Ishikawa (cell line): ENCODE data around the gene BCAS2.

Experiments used
- CEBPB ChIP-seq: IDR thresholded peaks from 2 replicates; pipeline ENCODE4 v1.6.1; 2012
- CREB1 ChIP-seq: IDR thresholded peaks from 2 replicates; pipeline ENCODE4 v1.6.1; 2012; ENCODE audit warnings: low read depth
- EGR1 ChIP-seq: IDR thresholded peaks from 2 replicates; pipeline ENCODE4 v1.6.1; 2012
- EP300 ChIP-seq: IDR thresholded peaks from 2 replicates; pipeline ENCODE4 v1.6.1; 2012; ENCODE audit warnings: borderline replicate concordance
- FOXM1 ChIP-seq: IDR thresholded peaks from 2 replicates; pipeline ENCODE4 v1.6.1; 2012; ENCODE audit warnings: low read depth, borderline replicate concordance
- MAX ChIP-seq: IDR thresholded peaks from 2 replicates; pipeline ENCODE4 v1.6.1; 2012
- NFIC ChIP-seq: IDR thresholded peaks from 2 replicates; pipeline ENCODE4 v1.6.1; 2012
- RAD21 ChIP-seq: IDR thresholded peaks from 2 replicates; pipeline ENCODE4 v1.6.1; 2012; ENCODE audit warnings: low read depth
- REST ChIP-seq: IDR thresholded peaks from 2 replicates; pipeline ENCODE4 v1.6.1; 2012; ENCODE audit warnings: low read depth, mild to moderate bottlenecking
- TAF1 ChIP-seq: IDR thresholded peaks from 2 replicates; pipeline ENCODE4 v1.6.1; 2012; ENCODE audit warnings: low read depth, mild to moderate bottlenecking
- TCF12 ChIP-seq: IDR thresholded peaks from 2 replicates; pipeline ENCODE4 v1.6.1; 2012; ENCODE audit warnings: low read depth
- TEAD4 ChIP-seq: IDR thresholded peaks from 2 replicates; pipeline ENCODE4 v1.6.1; 2012
- USF1 ChIP-seq: IDR thresholded peaks from 2 replicates; pipeline ENCODE4 v1.6.1; 2012
- YY1 ChIP-seq: IDR thresholded peaks from 2 replicates; pipeline ENCODE4 v1.6.1; 2012; ENCODE audit warnings: low read depth
- ZBTB7A ChIP-seq: IDR thresholded peaks from 2 replicates; pipeline ENCODE4 v1.6.1; 2012; ENCODE audit warnings: low read depth

BCAS2 gene

GRCh38 chr1:114587203-114587991, 6.0 kb upstream of the BCAS2 start:
- TF ChIP-seq TCF12, result no peak
- no peak for TF ChIP-seq CREB1
- no peak for TF ChIP-seq NFIC
- TF ChIP-seq TAF1, result no peak
- no peak for TF ChIP-seq EGR1
- TF ChIP-seq RAD21, result no peak
- no peak for TF ChIP-seq YY1
- no peak for TF ChIP-seq FOXM1
- TF ChIP-seq MAX, result no peak
- no peak for TF ChIP-seq USF1
- no peak for TF ChIP-seq TEAD4
- no peak for TF ChIP-seq ZBTB7A
- TF ChIP-seq REST, result no peak
- TF ChIP-seq CEBPB, result no peak
- TF ChIP-seq EP300, result no peak

GRCh38 chr1:114586513-114587047, 5.2 kb upstream of the BCAS2 start:
- no peak for TF ChIP-seq MAX
- TF ChIP-seq CEBPB, result no peak
- no peak for TF ChIP-seq NFIC

- TF ChIP-seq EGR1 (no peak), EP300 (no peak), FOXM1 (no peak), NFIC (0 out of 2 replicates have a peak, but pooled peaks have one; percentile 9)
Observed at GRCh38 chr1:114585231-114585630, 3.8 kb upstream of the BCAS2 start.

GRCh38 chr1:114574365-114574764, 7.0 kb downstream of the BCAS2 start:
- TF ChIP-seq ZBTB7A (no peak), USF1 (no peak), RAD21 (no peak), TAF1 (no peak), NFIC (no peak)

- TF ChIP-seq YY1 (no peak), MAX (no peak), EP300 (no peak), CREB1 (no peak), CEBPB (no peak)
Observed at GRCh38 chr1:114564141-114564540, 17.3 kb downstream of the BCAS2 start.

- no peak for TF ChIP-seq TCF12
- no peak for TF ChIP-seq USF1
- no peak for TF ChIP-seq RAD21
- TF ChIP-seq YY1, result no peak
- TF ChIP-seq NFIC, result no peak
Observed at GRCh38 chr1:114561333-114561732, 20.1 kb downstream of the BCAS2 start.

- TF ChIP-seq RAD21, result no peak
- TF ChIP-seq USF1, result no peak
- TF ChIP-seq TCF12, result no peak
- no peak for TF ChIP-seq MAX
- no peak for TF ChIP-seq ZBTB7A
- TF ChIP-seq FOXM1, result no peak
Observed at GRCh38 chr1:114559356-114559755, 22.1 kb downstream of the BCAS2 start.
